HG03432 (cell line): ENCODE measurements around the gene ZBTB7B.

Experiments
- ATAC-seq: cut with Tn5 transposase; IDR thresholded peaks from one replicate; pipeline ENCODE4 v1.9.1; 2021; ENCODE audit warnings: mild to moderate bottlenecking, moderate library complexity; ENCODE audit not compliant: unreplicated experiment

The ZBTB7B gene

GRCh38 chr1:155001675-155002463 lies 733 bp upstream of the ZBTB7B start:
- peak; percentile 57 for ATAC-seq

GRCh38 chr1:155003227-155003765 lies 694 bp downstream of the ZBTB7B start:
- no peak for ATAC-seq

- ATAC-seq = no peak
Observed at GRCh38 chr1:155003766-155004351, 1.3 kb downstream of the ZBTB7B start.

- no peak for ATAC-seq
Observed at GRCh38 chr1:155004352-155005075, 1.9 kb downstream of the ZBTB7B start.

GRCh38 chr1:155005076-155006011 lies 2.7 kb downstream of the ZBTB7B start:
- ATAC-seq = no peak

- no peak for ATAC-seq
Observed at GRCh38 chr1:155006601-155007101, 4.0 kb downstream of the ZBTB7B start.

- ATAC-seq = no peak
Observed at GRCh38 chr1:155007251-155007828, 4.7 kb downstream of the ZBTB7B start.

DNA sequence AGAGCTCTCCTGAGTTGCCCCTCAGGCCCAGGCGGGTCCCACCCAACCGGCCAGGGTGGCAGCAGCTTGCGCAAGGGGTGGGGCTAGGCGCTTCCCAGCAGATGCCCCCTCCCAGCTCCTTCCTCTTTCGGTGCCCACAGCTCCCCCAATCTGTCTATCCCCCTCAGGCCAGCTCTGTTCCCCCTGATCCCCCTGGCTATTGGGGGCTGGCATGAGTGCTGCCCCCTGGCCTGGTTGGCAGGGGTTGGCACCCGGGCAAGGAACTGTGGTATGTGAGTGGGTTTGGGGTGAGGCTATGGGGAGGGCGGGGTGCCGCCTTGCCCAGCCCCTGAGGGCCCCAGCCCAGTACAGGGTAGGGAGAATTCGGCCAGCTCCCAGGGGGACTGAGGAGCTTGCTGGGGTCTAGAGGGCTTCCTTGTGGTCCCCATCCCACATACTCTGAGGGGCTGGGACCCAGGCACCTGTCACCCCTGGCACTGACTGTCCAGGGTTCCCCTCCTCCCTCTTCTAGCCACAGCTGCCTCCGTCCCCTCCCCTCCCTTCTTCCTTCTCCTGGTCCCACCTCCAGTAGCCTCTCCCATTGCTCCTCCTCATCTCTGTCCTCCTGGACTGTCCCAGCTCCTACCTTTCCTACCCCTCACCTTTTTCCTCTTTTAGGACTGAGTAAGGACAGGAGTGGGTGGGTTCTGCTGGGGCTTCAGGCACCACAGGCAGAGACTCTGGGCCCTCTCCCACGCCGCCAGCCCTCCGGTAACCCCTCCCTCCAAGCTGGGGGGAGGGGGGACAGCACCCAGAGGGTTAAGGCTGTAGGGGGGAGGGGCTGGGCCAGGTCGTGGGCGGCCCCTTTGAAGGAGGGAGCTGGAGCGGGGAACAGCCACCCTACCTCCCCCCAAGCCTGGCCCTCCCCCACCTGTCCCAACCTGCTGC lies 5.7 kb downstream of the ZBTB7B start:
- ATAC-seq = no peak

- ATAC-seq = no peak
Observed at GRCh38 chr1:155009221-155009711, 6.7 kb downstream of the ZBTB7B start.

DNA sequence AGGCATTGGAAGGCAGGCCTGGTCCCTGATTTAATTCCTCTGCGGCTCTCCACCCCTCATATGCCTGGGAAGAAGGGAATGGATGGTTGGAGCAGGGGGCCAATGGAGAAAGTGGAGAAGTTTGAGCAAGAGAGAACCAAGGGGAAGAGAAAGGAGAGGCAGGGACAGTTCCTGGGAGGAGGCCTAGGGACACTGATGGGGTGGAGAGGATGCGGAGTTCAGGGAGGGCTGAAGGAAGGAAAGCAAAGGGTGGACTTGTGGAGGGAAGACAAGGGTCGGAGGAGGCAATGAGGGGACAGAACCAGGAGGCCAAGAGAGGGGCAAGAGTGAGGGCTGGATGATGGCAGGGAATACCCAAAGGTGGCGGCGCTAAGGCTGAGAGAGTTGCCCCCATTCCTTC lies 7.1 kb downstream of the ZBTB7B start:
- no peak for ATAC-seq

DNA sequence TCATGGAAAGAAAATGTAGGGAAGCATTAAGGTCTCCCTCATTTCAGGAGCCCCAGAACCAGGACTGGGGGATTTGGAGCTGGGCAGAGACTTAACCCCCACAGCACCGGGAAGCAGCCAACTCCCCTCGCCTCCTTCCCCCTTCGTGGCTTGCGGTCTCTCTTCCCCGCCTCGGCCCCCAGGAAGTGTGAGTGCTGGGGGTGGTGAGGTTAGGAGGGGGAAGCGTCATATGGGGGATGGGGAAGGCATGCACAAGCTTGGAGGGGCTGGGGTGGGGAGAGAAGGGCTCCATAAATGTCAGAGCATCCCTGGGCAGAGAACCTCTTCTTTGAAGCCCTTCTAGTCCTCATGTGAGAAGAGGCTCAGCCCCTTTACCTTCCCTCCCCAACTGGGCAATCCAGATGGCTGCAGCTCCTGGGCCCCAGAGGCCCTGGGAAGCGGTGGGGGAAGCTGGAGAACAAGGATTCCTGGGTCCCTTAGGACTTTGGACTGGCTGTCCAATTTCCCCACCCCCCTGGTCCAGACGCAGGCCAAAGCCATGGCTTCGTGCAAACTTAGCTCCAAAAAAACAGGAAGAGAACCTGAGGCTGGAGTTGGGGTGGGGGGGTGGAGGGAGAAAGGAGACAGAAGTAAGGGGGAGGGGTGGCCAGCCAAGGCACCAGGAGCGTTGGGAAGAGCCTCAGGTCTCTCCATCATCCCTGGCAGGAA lies 7.8 kb downstream of the ZBTB7B start:
- ATAC-seq = no peak

GRCh38 chr1:155011004-155011416 lies 8.4 kb downstream of the ZBTB7B start:
- ATAC-seq = no peak

- ATAC-seq = no peak
Observed at GRCh38 chr1:155011437-155012025, 8.9 kb downstream of the ZBTB7B start.

- no peak for ATAC-seq
Observed at GRCh38 chr1:155012026-155012546, 9.5 kb downstream of the ZBTB7B start.

- no peak for ATAC-seq
Observed at GRCh38 chr1:155012776-155013602, 10.4 kb downstream of the ZBTB7B start.

GRCh38 chr1:155013632-155014031 lies 11.0 kb downstream of the ZBTB7B start:
- ATAC-seq = no peak
